Heart right ventricle (tissue), 16 donors: ENCODE measurements around the gene CNOT2. TPM values are rescaled to one million over a fixed set of nuclear protein-coding genes. Genes with fewer than 3 reads are reported as not detected.

Source experiments
- ATAC-seq, 8 donors: fragments of 200-7000 bp; cut with Tn5 transposase; one replicate each; pipeline ENCODE4 v1.9.1; 2020; ENCODE audit warnings: mild to moderate bottlenecking in 8 of 8, moderate library complexity in 8 of 8, moderate number of reproducible peaks in 1 of 8
- DNase-seq, 2 donors: peaks; one replicate each; pipeline ENCODE4 v3.0.0-alpha.2; 2020
- H3K27ac ChIP-seq, 10 donors: fragments of 200-600 bp; sonication (generic) in 2 of 10; one replicate each; pipeline versions ENCODE4 v1.5.0 to v1.8.0; 2020 to 2022; ENCODE audit warnings: mild to moderate bottlenecking in 3 of 10
- H3K27me3 ChIP-seq, 7 donors: fragments of 200-600 bp; one replicate each; pipeline ENCODE4 v1.8.0; 2021 to 2022; ENCODE audit warnings: mild to moderate bottlenecking in 2 of 7
- H3K36me3 ChIP-seq, 9 donors: fragments of 200-600 bp; sonication (generic) in 1 of 9; one replicate each; pipeline versions ENCODE4 v1.5.0 to v1.8.0; 2020 to 2022; ENCODE audit warnings: mild to moderate bottlenecking in 2 of 9
- H3K4me1 ChIP-seq, 9 donors: fragments of 200-600 bp; sonication (generic) in 1 of 9; one replicate each; pipeline versions ENCODE4 v1.5.0 to v1.8.0; 2020 to 2022; ENCODE audit warnings: mild to moderate bottlenecking in 4 of 9
- H3K4me3 ChIP-seq, 10 donors: fragments of 200-600 bp; sonication (generic) in 2 of 10; one replicate each; pipeline versions ENCODE4 v1.5.0 to v1.8.0; 2020 to 2022; ENCODE audit warnings: mild to moderate bottlenecking in 7 of 10, moderate library complexity in 2 of 10
- H3K9me3 ChIP-seq, 11 donors: fragments of 200-600 bp in 10 of 11; sonication (generic) in 2 of 11; one replicate each; pipeline versions ENCODE4 v1.5.0 to v1.8.0; 2013 to 2022; ENCODE audit warnings: mild to moderate bottlenecking in 2 of 11, control low read depth in 1 of 11, moderate library complexity in 1 of 11
- WGBS, 2 donors: extraction: QIAGEN DNeasy Blood & Tissue Kit; methylation state at CpG; one replicate each; pipeline ENCODE4 v1.1.7; 2013; ENCODE audit warnings: inconsistent platforms in 1 of 2; 5-methylcytosine and 5-hydroxymethylcytosine counted together
- intact Hi-C, 10 donors: fragments of 100-400 bp; cut with DNase I; formaldehyde crosslinking; loops; one replicate each; pipeline versions ENCODE4 v1.11.1 to v1.14.2; 2022
- polyA plus RNA-seq, 2 donors: library from polyadenylated mRNA; stranded (reverse); fragments of 200-250 nt; gene quantifications; one replicate each; pipeline ENCODE4 v1.2.3, GENCODE V29; 2013
- total RNA-seq, 10 donors: library from RNA; stranded (reverse); fragmentation: NEBNext Ultra II Directional in 3 of 10; extraction: Animal tissue kit (Norgen Biotek cat#: 25700) in 3 of 10; gene quantifications; one replicate each; pipeline versions ENCODE4 v1.2.1 to v1.2.4, GENCODE V29; 2021 to 2023
- TF ChIP-seq, protein P1 (sequence below), 9 donors: fragments of 200-600 bp; sonication (generic) in 2 of 9; IDR thresholded peaks; one replicate each; pipeline versions ENCODE4 v1.5.0 to v1.8.0; 2021 to 2022; ENCODE audit warnings: antibody characterized with exemption in 9 of 9, mild to moderate bottlenecking in 5 of 9, moderate library complexity in 1 of 9
- donor health status: Arrhythmogenic right ventricular cardiomyopathy.
- donor health status: ischemic (EF 13 %, LVEDD 7.1; RV severe dilation, severe dysfunction).
- donor health status: healthy with polysubstance abuse.
- donor health status: DM: no; HTN: yes; CAD: no.
- donor health status: DM: no; HTN: no; CAD: no.
- donor health status: ischemic (EF 25% LVEDD 6.9; RV normal size, moderate dysfunction).
- donor health status: ischemic (EF 25% LVEDD 5.7; RV mildly dilated, moderate dysfunction).
- donor health status: healthy.
- donor health status: DM: yes; HTN: yes; CAD: no.
- donor health status: Ischemic cardiomyopathy.
- donor health status: ischemic (EF 35%, LVEDD 5.7; RV mildly dilated, moderate dysfunction).
- donor health status: nonischemic (EF 11% LVEDD 7.7; RV severe dilation, severe dysfunction).
- donor health status: DM: yes; HTN: yes; CAD: no.
- donor health status: PGD.
- donor health status: ischemic (EF 29% LVEDD 5.4; RV normal size, mild dysfunction).
- donor health status: nonischemic (EF 23%, LVEDD 6.1; RV moderate dilation, normal function).

Gene CNOT2
- total and polyA plus RNA-seq, 12 donors, result 17.6 to 43.0 (median 35.0) TPM

DNA sequence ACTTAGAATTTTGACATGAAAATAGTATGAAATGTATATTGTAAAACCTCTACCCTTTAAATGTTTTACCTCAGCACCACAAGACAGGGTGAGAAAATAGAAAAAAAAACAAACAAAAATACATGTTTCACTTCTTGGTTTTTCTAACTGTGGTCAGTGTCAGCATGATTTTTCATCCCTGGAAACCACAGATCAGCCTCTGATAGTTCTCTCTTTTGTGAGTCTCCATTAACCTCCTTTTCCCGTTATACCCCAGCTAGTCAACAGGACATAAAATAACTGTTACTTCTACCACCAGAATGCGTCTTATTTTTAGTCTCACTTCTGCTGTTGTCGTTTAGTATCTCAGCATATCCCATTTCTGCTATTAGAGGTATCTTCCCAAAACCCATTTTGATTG is 74.5 kb downstream of the CNOT2 start:
- intact Hi-C loops, result no loop called here
- Histone ChIP-seq H3K4me1 (peaks cover 0 to 49% (median 4%) of the 10 kb centered on the region in 9 donors), H3K4me3 (no peak overlapping the region), H3K27me3 (no peaks in the 10 kb centered on the region), H3K9me3 (no peaks in the 10 kb centered on the region), H3K27ac (no peak overlapping the region), H3K36me3 (peaks cover 0 to 11% (median 0%) of the 10 kb centered on the region in 9 donors)
- TF ChIP-seq, protein P1, sequence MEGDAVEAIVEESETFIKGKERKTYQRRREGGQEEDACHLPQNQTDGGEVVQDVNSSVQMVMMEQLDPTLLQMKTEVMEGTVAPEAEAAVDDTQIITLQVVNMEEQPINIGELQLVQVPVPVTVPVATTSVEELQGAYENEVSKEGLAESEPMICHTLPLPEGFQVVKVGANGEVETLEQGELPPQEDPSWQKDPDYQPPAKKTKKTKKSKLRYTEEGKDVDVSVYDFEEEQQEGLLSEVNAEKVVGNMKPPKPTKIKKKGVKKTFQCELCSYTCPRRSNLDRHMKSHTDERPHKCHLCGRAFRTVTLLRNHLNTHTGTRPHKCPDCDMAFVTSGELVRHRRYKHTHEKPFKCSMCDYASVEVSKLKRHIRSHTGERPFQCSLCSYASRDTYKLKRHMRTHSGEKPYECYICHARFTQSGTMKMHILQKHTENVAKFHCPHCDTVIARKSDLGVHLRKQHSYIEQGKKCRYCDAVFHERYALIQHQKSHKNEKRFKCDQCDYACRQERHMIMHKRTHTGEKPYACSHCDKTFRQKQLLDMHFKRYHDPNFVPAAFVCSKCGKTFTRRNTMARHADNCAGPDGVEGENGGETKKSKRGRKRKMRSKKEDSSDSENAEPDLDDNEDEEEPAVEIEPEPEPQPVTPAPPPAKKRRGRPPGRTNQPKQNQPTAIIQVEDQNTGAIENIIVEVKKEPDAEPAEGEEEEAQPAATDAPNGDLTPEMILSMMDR (IDR thresholded peaks at IDR 0.05), result no peak
- WGBS, 2 donors, result 72 to 77% methylated on average over 3 of the region's 3 CpGs
- ATAC-seq, result peak in 1 of 8 donors; percentile 34
- no peak for DNase-seq

DNA sequence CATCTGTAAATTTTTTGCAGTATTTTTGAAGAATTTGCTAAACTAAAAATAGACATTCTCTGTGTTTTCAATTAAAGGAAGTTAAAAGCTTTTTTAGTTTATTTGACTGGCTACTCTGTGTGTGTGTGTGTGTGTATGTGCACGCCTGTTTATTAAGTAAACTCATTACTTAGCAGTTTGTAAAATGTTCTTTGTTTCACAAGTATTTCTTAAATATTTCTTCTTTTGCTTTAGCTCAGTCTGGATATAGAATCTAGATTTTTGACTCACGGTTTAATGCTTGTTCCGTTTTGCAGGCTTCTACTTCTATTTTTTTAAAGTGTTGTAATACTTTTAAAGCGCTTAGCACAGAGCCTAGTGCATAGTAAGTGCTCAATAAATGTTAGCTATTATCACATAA is 76.4 kb downstream of the CNOT2 start:
- 76 to 91% methylated on average over 4 of the region's 4 CpGs for WGBS, 2 donors
- intact Hi-C loops, result no loop called here
- no peak overlapping the region for H3K27ac ChIP-seq
- TF ChIP-seq, protein P1 (IDR thresholded peaks at IDR 0.05), result no peak
- no peak overlapping the region for H3K4me3 ChIP-seq
- H3K36me3 ChIP-seq, result peaks cover 0 to 28% (median 0%) of the 10 kb centered on the region in 9 donors
- no peaks in the 10 kb centered on the region for H3K27me3 ChIP-seq
- ATAC-seq, result peak in 1 of 8 donors; percentile 35
- no peaks in the 10 kb centered on the region for H3K9me3 ChIP-seq
- peaks cover 0 to 49% (median 4%) of the 10 kb centered on the region in 9 donors for H3K4me1 ChIP-seq
- DNase-seq, result no peak

DNA sequence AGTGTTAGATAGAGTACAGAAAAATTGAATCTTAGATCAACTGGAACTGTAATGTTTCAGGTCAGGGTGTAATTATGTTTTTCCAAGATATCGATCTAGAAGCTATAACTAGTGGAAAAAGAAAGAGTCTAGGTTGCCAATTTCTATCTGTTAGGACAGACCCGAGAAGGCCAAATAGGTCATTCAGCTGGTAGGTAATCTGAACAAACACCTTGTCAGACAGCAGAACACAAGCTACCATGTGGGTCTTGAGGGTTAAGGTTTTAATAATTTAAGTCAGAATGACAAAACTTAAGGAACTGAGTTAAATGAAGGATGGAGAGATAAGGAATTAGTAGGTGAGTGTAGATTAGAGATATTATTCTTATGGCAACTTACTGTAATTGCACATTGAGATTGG is 78.0 kb downstream of the CNOT2 start:
- Histone ChIP-seq H3K4me1 (peaks cover 0 to 39% (median 0%) of the 10 kb centered on the region in 9 donors), H3K27me3 (no peaks in the 10 kb centered on the region), H3K9me3 (no peaks in the 10 kb centered on the region), H3K4me3 (no peak overlapping the region), H3K36me3 (peaks cover 0 to 35% (median 0%) of the 10 kb centered on the region in 9 donors), H3K27ac (no peak overlapping the region)
- ATAC-seq (no peak), DNase-seq (no peak)
- 93 to 96% methylated on average over 2 of the region's 2 CpGs for WGBS, 2 donors
- TF ChIP-seq, protein P1 (IDR thresholded peaks at IDR 0.05), result no peak
- intact Hi-C loops, result no loop called here

DNA sequence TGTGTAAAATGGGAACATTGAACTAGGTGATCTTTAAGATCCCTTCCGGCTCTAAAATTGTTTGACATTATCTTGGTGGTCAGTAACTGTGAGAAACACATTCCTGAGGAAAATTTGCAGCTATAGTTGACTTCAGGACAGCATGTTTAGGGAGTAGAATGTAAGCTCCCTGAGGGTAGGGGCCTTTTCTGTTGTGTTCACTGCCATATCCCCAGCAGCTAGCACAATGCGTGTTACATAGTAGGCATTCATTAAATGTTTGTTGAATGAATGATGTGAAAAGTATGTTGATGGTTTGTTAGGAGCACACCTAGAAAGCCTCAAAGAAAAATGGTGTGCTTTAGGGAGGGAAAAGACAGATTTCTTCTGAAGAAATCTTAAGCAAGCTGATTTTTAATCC is 84.3 kb downstream of the CNOT2 start:
- ATAC-seq (no peak), DNase-seq (no peak)
- 98 to 100% methylated on average over 2 of the region's 2 CpGs for WGBS, 2 donors
- intact Hi-C loops, result no loop called here
- no peak overlapping the region for H3K4me3 ChIP-seq
- TF ChIP-seq, protein P1 (IDR thresholded peaks at IDR 0.05), result no peak
- no peaks in the 10 kb centered on the region for H3K4me1 ChIP-seq
- peaks cover 0 to 43% (median 4%) of the 10 kb centered on the region in 9 donors for H3K36me3 ChIP-seq
- no peak overlapping the region for H3K27ac ChIP-seq
- no peaks in the 10 kb centered on the region for H3K27me3 ChIP-seq
- no peaks in the 10 kb centered on the region for H3K9me3 ChIP-seq
